GM19035 (cell line): ENCODE measurements around the gene RNU1-3.
"Not testable (repeated sequence)": the region's sequence is repeated elsewhere in the genome, so short reads cannot be mapped to it uniquely, and the experiment has no call there.

Source experiments
- ATAC-seq: cut with Tn5 transposase; IDR thresholded peaks from one replicate; pipeline ENCODE4 v1.9.1; 2021; ENCODE audit not compliant: unreplicated experiment

RNU1-3 gene

DNA sequence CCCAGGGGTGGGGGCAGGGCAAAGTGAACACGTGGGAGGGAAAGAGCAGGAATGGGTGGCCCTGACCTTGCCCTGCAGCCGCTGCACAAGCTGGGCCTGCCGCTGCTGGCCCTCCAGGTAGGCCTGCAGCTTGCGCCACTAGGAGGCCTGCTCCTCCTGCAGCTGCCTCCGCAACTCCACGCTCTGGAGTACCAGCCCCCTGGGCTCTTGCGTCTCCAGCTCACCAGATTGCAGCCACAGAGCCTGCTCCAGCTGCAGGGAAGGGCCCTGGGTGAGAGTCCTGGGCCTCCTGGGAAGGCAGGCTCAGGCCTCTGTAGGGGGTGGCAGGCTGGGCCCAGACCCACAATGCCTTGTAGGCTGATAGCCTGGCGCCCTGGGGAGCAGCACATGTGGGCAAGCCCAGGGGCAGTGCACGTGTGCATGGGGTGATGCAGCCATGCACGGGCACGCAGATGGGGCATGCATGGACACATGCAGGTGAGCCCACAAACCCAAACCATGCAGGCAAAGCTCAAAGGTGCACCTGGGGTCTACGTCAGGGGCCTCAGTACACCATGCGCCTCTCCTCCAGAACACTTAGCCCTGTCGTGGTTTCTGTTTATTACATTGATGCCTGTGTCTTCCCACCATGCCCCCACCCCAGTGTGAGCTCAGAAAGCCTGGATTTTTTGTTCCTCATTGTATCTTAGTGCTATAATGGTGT lies 9.6 kb downstream of the RNU1-3 start:
- ATAC-seq, result not testable (repeated sequence)

DNA sequence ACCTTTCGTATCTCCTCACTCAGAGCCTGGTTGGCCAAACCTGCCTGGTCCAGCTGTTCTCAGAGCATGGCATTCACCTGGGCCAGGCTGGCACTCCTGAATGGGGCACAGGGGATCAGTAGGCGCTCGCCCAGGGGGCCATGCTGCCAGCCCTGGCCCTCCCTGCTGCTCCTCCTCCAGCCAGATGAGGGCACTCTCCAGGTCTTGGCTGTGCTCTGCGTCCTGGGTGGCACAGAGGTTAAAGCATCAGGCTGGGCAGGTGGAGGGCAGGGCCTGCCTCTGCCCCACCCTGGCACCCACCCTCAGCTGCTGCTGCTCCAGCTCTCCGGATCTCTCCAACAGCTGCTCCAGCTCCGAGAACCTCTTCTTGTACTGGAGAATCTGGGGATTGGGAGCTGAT lies 10.2 kb downstream of the RNU1-3 start:
- not testable (repeated sequence) for ATAC-seq

DNA sequence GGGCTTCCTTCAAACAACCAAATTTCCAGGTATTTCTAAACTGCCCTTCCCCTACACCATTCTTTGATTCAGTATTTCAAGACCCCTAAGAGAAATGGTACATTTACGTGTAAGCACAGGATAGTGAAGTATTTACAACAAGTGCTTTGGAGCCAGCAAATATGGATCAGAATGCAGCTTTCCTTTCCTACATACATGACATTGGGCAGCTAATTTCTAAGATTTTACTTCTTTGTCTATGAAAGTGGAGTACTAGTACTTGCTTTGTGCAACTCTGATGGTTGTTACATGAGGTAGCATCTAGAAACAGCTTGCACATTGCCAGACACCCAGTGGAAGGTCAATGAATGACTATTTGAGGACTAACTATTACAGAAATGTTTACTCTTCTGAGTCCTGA lies 15.2 kb downstream of the RNU1-3 start:
- ATAC-seq, result not testable (repeated sequence)

DNA sequence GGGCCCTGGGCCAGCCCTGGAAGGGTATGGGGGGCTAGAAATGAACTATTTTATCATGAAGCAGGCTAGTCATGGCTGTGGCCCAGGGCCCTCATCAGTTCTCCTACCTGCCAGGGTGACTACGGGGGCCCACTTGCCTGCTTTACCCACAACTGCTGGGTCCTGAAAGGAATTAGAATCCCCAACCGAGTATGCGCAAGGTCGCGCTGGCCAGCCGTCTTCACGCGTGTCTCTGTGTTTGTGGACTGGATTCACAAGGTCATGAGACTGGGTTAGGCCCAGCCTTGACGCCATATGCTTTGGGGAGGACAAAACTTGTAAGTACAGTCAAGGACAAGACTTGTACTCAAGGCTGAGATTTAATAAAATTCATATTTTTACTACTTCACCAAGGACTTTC lies 16.8 kb downstream of the RNU1-3 start:
- not testable (repeated sequence) for ATAC-seq

DNA sequence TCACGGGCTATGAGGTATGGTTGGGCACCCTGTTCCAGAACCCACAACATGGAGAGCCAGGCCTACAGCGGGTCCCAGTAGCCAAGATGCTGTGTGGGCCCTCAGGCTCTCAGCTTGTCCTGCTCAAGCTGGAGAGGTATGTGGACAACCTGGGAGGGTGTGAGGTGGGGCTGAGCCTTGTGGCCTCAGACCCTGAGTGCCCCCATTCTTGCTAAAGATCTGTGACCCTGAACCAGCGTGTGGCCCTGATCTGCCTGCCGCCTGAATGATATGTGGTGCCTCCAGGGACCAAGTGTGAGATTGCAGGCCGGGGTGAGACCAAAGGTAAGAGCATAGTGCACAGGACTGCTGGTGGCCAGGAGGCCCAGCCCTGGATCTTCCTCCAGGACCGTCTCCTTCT lies 17.4 kb downstream of the RNU1-3 start:
- ATAC-seq, result not testable (repeated sequence)

DNA sequence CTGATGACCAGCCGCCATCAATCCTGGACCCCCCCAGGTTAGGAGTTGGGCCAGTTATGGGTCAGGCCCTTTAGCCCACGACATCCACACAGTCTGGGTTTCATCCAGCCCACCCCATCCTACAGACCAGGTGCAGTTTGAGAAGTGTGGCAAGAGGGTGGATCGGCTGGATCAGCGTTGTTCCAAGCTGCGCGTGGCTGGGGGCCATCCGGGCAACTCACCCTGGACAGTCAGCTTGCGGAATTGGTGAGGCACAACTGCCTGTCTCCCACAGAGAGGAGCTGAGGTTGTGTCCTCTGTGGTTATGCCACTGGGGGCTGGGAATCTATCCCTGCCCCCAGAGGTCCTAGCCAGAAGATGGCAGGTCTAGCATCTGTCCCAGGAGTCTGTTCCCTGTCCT lies 18.0 kb downstream of the RNU1-3 start:
- not testable (repeated sequence) for ATAC-seq

DNA sequence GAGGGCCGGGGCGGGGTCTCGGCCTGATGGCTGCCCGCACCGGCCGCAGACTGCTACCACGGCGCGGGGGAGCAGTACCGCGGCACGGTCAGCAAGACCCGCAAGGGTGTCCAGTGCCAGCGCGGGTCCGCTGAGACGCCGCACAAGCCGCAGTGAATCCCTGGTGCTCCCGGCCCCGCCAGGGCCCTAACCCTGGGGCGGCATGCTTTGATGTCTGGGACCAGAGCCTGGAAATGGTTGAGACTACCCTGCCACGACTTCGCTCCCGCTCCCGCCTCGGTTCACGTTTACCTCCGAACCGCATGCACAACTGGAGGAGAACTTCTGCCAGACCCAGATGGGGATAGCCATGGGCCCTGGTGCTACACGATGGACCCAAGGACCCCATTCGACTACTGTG lies 18.5 kb downstream of the RNU1-3 start:
- ATAC-seq, result not testable (repeated sequence)

DNA sequence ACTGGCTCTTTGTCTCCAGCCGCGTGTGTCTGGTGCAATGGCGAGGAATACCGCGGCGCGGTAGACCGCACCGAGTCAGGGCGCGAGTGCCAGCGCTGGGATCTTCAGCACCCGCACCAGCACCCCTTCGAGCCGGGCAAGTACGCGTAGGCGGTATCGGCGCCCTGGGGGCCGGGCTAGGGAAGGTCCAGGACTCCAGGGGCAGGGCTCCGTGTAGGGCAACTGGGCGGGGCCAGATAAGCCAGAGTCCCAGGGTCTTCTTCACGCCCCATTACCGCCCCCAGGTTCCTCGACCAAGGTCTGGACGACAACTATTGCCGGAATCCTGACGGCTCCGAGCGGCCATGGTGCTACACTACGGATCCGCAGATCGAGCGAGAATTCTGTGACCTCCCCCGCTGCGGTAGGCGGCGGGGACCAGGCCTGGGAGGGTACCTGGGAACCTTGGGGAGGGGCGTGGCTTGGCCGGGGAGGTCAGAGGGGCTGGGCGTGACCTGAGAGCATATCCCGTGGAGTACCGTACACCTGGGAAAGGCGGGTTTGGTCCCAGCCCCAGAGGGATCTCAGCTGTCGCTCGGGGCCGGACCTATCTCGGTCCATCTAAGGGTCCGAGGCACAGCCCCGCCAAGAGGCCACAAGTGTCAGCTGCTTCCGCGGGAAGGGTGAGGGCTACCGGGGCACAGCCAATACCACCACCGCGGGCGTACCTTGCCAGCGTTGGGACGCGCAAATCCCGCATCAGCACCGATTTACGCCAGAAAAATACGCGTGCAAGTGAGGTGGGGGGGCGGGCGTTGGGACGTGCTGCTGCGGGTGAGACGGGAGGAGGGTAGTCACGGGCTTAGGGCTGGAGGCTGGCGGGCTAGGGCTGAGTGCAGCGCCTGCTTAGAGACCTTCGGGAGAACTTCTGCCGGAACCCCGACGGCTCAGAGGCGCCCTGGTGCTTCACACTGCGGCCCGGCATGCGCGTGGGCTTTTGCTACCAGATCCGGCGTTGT lies 19.3 kb downstream of the RNU1-3 start:
- ATAC-seq, result not testable (repeated sequence)

DNA sequence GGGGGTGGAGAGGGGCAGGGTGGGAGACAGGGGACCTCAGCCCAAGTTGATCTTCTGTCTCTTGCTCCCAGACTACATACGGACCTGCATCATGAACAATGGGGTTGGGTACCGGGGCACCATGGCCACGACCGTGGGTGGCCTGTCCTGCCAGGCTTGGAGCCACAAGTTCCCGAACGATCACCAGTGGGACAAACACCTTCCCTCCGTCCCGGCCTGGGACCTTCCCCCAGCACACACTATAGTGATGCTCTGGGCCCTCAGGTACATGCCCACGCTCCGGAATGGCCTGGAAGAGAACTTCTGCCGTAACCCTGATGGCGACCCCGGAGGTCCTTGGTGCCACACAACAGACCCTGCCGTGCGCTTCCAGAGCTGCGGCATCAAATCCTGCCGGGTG lies 20.0 kb downstream of the RNU1-3 start:
- not testable (repeated sequence) for ATAC-seq

DNA sequence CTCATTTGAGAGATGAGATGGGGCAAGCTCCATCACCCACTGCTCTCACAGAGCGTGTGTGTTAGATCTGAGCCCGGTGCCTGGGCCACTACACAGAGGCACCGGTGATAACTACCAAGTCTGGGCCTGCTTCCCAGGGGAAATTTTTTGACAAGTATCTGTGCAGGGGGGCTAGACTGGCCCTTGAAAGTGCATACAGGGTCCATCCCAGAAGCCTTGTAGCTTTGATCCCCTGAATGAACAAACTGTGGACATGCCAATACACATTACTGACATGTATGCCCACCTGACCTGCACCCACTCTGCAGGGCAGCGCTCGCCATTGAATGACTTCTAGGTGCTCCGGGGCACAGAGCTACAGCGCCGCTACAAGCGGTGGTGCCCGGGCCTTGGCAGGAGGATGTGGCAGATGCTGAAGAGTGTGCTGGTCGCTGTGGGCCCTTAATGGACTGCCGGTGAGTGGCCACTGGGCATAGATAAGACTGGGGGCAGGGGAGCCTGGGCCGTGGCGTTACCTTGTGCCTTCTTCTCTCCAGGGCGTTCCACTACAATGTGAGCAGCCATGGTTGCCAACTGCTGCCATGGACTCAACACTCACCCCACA lies 20.6 kb downstream of the RNU1-3 start:
- not testable (repeated sequence) for ATAC-seq

DNA sequence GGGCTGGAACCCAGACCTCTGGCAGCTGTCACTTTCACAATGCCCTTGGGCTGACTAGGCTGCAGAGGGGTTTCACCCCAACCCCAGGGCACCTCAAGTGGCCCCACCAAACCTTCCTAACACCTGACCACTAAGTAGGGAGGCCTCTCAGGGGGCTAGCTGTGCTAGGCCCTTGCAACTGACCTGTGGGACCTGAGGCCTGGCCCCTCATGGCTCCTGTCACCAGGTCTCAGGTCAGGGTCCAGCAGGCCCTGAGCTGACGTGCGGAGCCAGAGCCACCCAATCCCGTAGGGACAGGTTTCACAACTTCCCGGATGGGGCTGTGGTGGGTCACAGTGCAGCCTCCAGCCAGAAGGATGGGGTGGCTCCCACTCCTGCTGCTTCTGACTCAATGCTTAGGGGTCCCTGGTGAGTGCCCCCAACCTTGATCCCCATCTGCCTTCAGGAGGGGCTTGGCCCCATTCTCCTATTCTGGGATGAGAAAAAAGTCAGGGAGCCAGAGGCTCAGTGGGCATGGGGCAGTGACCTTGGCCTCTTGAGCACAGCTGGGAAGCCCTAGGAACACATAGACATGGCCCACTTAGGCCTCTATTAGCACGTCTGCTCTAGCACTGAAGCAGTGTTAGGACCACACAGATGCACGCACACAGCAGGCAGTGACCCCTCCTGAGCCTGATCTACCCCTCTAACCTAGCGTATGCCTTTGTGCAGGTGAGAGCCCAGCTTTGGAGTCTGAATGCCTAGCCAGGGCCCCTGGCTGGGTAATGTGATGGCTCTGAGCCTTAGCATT lies 21.3 kb downstream of the RNU1-3 start:
- peak; percentile 4 for ATAC-seq

DNA sequence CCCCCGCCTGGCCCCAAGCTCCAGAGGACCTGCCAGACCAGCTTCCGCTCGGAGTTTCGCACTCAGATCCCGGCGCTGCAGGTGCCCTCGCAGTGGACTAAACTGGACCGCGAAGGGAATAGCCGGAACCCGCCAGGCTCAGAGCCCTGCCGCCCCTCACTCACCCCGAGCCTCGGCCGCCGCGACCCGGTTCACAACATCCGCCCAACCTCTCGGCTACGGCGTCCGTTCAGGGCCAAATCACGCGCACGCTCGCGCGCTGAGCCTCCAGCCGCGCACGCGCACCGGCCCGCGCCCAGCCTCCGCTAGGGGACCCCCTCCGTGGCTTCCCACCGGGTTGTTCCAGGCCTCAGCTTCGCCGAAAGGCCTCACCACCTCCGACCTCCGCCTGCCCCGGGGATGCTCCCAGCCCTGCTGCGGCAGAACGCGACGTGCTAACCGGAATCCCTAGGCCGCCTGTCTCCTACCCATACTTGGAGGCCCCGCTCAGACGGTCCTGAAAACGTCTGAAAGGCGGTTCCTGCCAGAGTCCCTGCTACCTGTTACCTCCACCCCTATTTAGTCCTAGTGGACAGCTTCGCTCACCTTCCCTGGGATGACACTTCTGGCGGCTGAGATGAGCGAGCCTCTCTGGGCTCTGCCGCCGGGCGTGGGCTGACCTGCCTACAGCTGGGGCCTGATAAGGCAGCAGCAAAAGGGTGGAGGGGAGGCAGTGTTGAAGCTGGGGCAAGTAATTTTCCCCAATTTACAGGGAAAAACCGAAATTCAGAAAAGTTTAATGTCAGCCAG lies 22.1 kb downstream of the RNU1-3 start:
- peak; percentile 83 for ATAC-seq

DNA sequence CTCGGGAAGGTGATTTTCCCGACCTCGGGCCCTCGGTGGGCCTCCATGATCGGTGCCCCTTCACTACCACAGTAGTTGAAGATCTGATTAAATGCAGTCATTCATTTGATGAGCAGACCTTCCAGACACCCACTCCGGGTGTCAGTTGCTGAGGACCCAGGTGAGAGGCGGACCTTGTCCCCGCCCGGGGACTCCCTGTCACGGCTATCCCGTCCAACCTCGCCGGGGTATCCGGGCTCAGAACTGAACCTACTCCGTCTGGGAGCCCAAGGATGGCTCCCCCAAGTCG lies 22.6 kb downstream of the RNU1-3 start:
- peak; percentile 37 for ATAC-seq

DNA sequence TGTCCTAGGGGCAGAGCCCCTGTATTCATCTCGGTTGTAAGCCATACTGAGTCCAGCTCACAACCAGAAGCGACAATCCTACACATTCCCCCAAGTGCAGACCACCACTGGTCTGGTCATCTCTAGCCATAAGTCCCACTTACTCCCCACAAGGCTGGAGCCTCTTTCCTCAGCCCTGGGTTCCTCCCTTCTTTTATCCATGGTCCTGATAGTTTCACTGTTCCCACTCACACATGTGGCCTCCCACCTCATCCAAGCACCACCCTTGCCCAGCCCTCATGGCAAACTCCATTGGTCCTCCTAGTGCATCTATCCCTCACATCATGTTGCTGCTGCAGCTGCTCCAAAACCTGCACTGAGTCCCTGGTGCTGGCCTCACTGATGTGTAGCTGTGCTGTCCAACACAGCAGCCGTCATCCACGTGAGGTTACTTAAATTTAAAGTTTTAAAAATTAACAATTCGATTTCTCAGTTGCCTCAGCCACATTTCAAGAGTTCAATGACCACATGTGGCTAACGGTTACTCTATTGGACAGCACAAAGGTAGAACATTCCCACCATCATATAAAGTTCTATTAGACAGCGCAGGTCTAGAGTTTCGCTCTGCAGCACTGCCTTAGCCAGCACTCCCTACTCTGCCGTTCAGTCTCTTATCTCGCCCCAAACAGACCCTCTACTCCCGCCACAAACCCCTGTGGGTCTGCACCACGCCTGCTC lies 23.1 kb downstream of the RNU1-3 start:
- peak; percentile 4 for ATAC-seq

DNA sequence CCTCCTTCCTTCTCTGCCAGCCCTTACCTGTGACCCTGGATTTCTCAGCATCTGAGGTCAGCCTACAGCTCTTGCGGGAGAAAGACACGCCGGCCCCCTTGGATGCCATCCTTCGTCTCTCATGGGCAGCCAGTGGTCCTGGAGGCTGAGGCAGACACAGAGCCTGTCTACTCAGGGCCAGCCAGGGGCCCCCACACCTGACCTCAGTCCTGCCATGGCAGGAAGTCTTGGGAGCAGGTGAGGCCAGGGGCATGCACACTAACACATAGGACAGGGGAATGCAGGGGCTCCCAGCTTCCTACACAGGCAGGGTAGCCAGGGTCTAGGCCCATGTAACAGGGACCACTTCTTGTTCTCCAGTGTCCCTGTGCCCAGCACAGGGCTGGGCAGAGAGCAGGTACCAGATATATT lies 23.7 kb downstream of the RNU1-3 start:
- ATAC-seq, result not testable (repeated sequence)

DNA sequence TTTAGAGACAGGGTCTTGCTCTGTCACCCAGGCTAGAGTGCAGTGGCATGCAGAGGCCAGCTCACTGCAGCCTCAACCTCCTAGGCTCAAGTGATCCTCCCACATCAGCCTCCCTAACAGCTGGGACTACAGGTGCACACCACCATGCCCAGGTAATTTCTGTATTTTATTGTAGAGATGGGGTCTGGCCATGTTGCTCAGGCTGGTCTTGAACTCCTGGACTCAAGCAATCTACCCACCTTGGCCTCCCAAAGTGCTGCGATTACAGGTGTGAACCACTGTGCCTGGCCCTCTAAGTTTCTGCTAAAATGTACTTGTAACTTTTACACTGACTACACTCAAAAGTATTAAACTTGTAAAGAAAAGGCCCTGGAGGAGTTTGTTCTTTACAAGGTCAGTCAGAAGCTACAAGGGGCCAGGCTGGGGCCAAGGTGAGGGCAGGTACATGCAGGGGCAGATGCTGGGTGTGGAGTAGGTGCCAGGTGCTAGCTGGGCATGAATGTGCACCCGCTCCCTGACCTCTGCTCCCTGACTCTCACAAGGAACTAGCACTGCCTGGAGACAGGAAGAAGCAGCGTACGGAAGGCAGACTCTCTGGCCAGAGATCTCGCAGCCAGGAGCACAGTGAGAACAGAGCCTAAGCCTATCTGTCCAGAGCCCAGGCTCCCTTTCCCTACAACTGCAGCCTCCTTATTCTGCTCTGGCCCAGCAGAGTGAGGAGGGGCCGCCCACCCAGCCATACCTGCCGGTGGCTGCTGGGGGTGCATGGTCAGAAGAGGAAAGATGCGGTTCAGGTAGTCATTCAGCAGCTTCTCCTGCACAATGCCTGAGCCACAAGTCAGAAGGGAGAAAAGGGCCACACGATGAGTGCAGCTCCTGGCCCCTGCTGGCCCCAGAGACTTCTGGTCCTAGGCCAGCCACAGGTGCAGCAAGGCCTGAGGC lies 24.5 kb downstream of the RNU1-3 start:
- ATAC-seq, result not testable (repeated sequence)

DNA sequence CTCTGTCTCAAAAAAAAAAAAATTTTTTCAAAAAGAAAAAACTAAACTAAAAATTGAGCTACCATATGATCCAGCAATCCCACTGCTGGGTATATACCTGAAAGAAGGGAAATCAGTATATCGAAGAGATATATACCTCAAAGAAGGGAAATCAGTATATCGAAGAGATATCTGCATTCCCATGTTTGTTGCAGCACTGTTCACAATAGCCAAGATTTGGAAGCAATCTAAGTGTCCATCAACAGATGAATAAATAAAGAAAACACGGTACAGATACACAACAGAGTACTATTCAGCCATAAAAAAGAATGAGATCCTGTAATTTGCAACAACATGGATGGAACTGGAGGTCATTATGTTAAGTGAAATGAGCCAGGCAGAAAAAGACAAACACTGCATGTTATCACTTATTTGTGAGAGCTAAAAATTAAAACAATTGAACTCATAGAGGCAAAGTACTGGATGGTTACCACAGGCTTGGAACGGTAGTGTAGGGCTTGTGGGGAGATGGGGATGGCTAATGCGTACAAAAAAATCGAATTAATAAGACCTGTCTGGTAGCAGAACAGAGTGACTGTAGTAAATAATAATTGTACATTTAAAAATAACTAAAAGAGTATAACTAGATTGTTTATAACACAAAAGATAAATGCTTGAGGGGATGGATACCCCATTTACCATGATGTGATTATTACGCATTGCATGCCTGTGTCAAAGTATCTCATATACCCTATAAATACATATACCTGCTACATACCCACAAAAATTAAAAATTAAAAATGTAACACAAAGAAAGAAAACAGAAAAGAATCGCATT lies 25.4 kb downstream of the RNU1-3 start:
- ATAC-seq, result not testable (repeated sequence)
